ENCODE data around the gene CEP43.

The CEP43 gene

GRCh38 chr6:166996406-166996805 is 2.8 kb upstream of the CEP43 start:
- Histone ChIP-seq H3K36me3 (ENCODE audit: control insufficient read depth, insufficient read depth, low read length) (peaks cover 29% of the 10 kb centered on the region), H3K9me3 (ENCODE audit: control insufficient read depth, insufficient read depth, low read depth, low read length) (no peaks in the 10 kb centered on the region; the same call in 1 of the 2 replicates), H3K9ac (ENCODE audit: low read length) (no peak overlapping the region), H3K27ac (ENCODE audit: low read depth, low read length) (no peak overlapping the region), H3K4me3 (ENCODE audit: low read depth, low read length) (no peak overlapping the region), H3K4me1 (ENCODE audit: control insufficient read depth, insufficient read depth, low read length) (peaks cover 10% of the 10 kb centered on the region; the same call in 1 of the 2 replicates), H3K27me3 (ENCODE audit: control insufficient read depth, insufficient read depth, low read length) (no peaks in the 10 kb centered on the region)

GRCh38 chr6:166997348-166997747 is 1.8 kb upstream of the CEP43 start:
- Histone ChIP-seq H3K27me3 (ENCODE audit: control insufficient read depth, insufficient read depth, low read length) (no peaks in the 10 kb centered on the region), H3K9ac (ENCODE audit: low read length) (no peak overlapping the region), H3K36me3 (ENCODE audit: control insufficient read depth, insufficient read depth, low read length) (peaks cover 36% of the 10 kb centered on the region), H3K4me3 (ENCODE audit: low read depth, low read length) (peak overlapping the region; percentile 92), H3K9me3 (ENCODE audit: control insufficient read depth, insufficient read depth, low read depth, low read length) (no peaks in the 10 kb centered on the region; the same call in 1 of the 2 replicates), H3K27ac (ENCODE audit: low read depth, low read length) (no peak overlapping the region), H3K4me1 (ENCODE audit: control insufficient read depth, insufficient read depth, low read length) (peaks cover 10% of the 10 kb centered on the region; the same call in 1 of the 2 replicates)

- no peaks in the 10 kb centered on the region for H3K27me3 ChIP-seq (ENCODE audit: control insufficient read depth, insufficient read depth, low read length)
- H3K9ac ChIP-seq (ENCODE audit: low read length) = peak overlapping the region; percentile 24
- no peaks in the 10 kb centered on the region; the same call in 1 of the 2 replicates for H3K9me3 ChIP-seq (ENCODE audit: control insufficient read depth, insufficient read depth, low read depth, low read length)
- H3K36me3 ChIP-seq (ENCODE audit: control insufficient read depth, insufficient read depth, low read length) = peaks cover 35% of the 10 kb centered on the region
- peaks cover 10% of the 10 kb centered on the region; the same call in 1 of the 2 replicates for H3K4me1 ChIP-seq (ENCODE audit: control insufficient read depth, insufficient read depth, low read length)
- H3K27ac ChIP-seq (ENCODE audit: low read depth, low read length) = no peak overlapping the region
- peak overlapping the region; percentile 92 for H3K4me3 ChIP-seq (ENCODE audit: low read depth, low read length)
Measured at GRCh38 chr6:166997768-166998255, 1.4 kb upstream of the CEP43 start.

GRCh38 chr6:166998256-166999144 is 697 bp upstream of the CEP43 start:
- Histone ChIP-seq H3K9ac (ENCODE audit: low read length) (peak overlapping the region; percentile 80), H3K27me3 (ENCODE audit: control insufficient read depth, insufficient read depth, low read length) (no peaks in the 10 kb centered on the region), H3K36me3 (ENCODE audit: control insufficient read depth, insufficient read depth, low read length) (peaks cover 35% of the 10 kb centered on the region), H3K4me3 (ENCODE audit: low read depth, low read length) (peak overlapping the region; percentile 92), H3K4me1 (ENCODE audit: control insufficient read depth, insufficient read depth, low read length) (peaks cover 10% of the 10 kb centered on the region; the same call in 1 of the 2 replicates), H3K9me3 (ENCODE audit: control insufficient read depth, insufficient read depth, low read depth, low read length) (no peaks in the 10 kb centered on the region), H3K27ac (ENCODE audit: low read depth, low read length) (peak overlapping the region; percentile 84; the same call in 1 of the 2 replicates)

DNA sequence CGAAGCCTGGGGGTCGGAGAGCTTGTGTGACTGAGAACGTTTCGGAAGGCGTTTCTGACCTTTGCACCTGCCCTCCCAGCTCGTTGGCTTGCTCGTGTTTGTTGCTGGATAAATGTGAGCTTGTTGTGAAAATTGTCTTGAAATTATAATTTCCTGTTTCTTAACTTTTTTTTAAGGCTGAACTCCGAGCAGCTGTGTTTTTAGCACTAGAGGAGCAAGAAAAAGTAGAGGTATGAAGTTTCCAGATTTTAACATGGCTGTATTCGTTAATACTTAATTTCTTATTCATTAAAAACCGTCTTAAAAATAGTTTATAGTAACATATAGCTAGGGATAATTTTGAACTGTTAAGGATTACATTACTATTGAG is 672 bp downstream of the CEP43 start:
- peaks cover 42% of the 10 kb centered on the region for H3K36me3 ChIP-seq (ENCODE audit: control insufficient read depth, insufficient read depth, low read length)
- H3K4me3 ChIP-seq (ENCODE audit: low read depth, low read length) = peak overlapping the region; percentile 92
- peak overlapping the region; percentile 69 for H3K27ac ChIP-seq (ENCODE audit: low read depth, low read length)
- no peaks in the 10 kb centered on the region for H3K27me3 ChIP-seq (ENCODE audit: control insufficient read depth, insufficient read depth, low read length)
- no peaks in the 10 kb centered on the region for H3K9me3 ChIP-seq (ENCODE audit: control insufficient read depth, insufficient read depth, low read depth, low read length)
- peak overlapping the region; percentile 88 for H3K9ac ChIP-seq (ENCODE audit: low read length)
- H3K4me1 ChIP-seq (ENCODE audit: control insufficient read depth, insufficient read depth, low read length) = peaks cover 10% of the 10 kb centered on the region; the same call in 1 of the 2 replicates

DNA sequence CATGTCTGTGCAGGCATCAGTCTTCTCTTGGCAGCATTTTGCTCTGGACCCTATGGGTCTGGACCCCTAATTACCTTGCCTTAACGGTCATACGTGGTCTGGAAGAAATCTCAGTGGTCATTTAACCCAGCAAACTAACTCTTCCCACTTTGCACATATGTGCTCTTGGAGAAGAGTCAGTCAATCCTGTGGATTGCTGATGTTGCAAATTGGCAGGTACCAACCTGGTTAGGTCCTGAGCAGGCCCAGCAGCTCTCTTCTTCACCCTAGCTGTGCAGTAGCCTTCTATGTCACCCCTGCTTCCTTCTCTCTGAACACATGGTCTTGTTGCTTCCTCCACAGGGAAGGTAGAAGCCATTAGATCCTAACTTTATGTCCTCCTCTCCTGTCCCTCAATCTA is 1.6 kb downstream of the CEP43 start:
- H3K27ac ChIP-seq (ENCODE audit: low read depth, low read length) = no peak overlapping the region
- H3K4me3 ChIP-seq (ENCODE audit: low read depth, low read length) = peak overlapping the region; percentile 92
- peaks cover 10% of the 10 kb centered on the region; the same call in 1 of the 2 replicates for H3K4me1 ChIP-seq (ENCODE audit: control insufficient read depth, insufficient read depth, low read length)
- H3K9ac ChIP-seq (ENCODE audit: low read length) = no peak overlapping the region
- H3K27me3 ChIP-seq (ENCODE audit: control insufficient read depth, insufficient read depth, low read length) = no peaks in the 10 kb centered on the region
- H3K9me3 ChIP-seq (ENCODE audit: control insufficient read depth, insufficient read depth, low read depth, low read length) = no peaks in the 10 kb centered on the region
- H3K36me3 ChIP-seq (ENCODE audit: control insufficient read depth, insufficient read depth, low read length) = peaks cover 47% of the 10 kb centered on the region

- H3K4me1 ChIP-seq (ENCODE audit: control insufficient read depth, insufficient read depth, low read length) = peaks cover 4% of the 10 kb centered on the region; the same call in 1 of the 2 replicates
- H3K9me3 ChIP-seq (ENCODE audit: control insufficient read depth, insufficient read depth, low read depth, low read length) = no peaks in the 10 kb centered on the region
- no peak overlapping the region for H3K9ac ChIP-seq (ENCODE audit: low read length)
- no peak overlapping the region for H3K4me3 ChIP-seq (ENCODE audit: low read depth, low read length)
- H3K36me3 ChIP-seq (ENCODE audit: control insufficient read depth, insufficient read depth, low read length) = peaks cover 77% of the 10 kb centered on the region
- no peak overlapping the region for H3K27ac ChIP-seq (ENCODE audit: low read depth, low read length)
- no peaks in the 10 kb centered on the region for H3K27me3 ChIP-seq (ENCODE audit: control insufficient read depth, insufficient read depth, low read length)
Measured at GRCh38 chr6:167005350-167006159, 6.4 kb downstream of the CEP43 start.

DNA sequence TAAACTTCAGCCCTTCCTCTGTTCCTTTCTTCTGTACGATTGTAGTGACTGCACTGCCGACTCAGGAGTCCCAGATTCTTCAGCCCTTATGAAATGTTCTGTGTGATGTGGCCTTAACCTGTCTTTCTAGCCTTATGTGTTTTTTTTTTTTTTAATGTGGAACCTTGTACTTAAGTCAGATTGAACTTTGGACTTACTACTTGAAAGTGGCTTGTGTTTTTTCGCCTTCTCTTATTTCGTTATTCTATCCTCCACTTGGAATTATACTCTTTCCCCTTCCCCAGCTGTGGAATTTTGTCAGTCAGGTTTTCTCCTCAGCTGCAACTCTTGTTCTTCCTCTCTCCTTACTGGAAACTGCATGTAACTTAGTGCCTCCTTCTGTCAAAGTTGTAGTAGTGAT is 8.8 kb downstream of the CEP43 start:
- no peak overlapping the region for H3K27ac ChIP-seq (ENCODE audit: low read depth, low read length)
- no peak overlapping the region for H3K9ac ChIP-seq (ENCODE audit: low read length)
- peaks cover 81% of the 10 kb centered on the region for H3K36me3 ChIP-seq (ENCODE audit: control insufficient read depth, insufficient read depth, low read length)
- no peaks in the 10 kb centered on the region for H3K4me1 ChIP-seq (ENCODE audit: control insufficient read depth, insufficient read depth, low read length)
- no peaks in the 10 kb centered on the region for H3K9me3 ChIP-seq (ENCODE audit: control insufficient read depth, insufficient read depth, low read depth, low read length)
- no peaks in the 10 kb centered on the region for H3K27me3 ChIP-seq (ENCODE audit: control insufficient read depth, insufficient read depth, low read length)
- no peak overlapping the region for H3K4me3 ChIP-seq (ENCODE audit: low read depth, low read length)

- Histone ChIP-seq H3K4me1 (ENCODE audit: control insufficient read depth, insufficient read depth, low read length) (no peaks in the 10 kb centered on the region), H3K9ac (ENCODE audit: low read length) (no peak overlapping the region), H3K36me3 (ENCODE audit: control insufficient read depth, insufficient read depth, low read length) (peaks cover 76% of the 10 kb centered on the region), H3K27me3 (ENCODE audit: control insufficient read depth, insufficient read depth, low read length) (no peaks in the 10 kb centered on the region), H3K9me3 (ENCODE audit: control insufficient read depth, insufficient read depth, low read depth, low read length) (no peaks in the 10 kb centered on the region), H3K4me3 (ENCODE audit: low read depth, low read length) (no peak overlapping the region), H3K27ac (ENCODE audit: low read depth, low read length) (no peak overlapping the region)
Measured at GRCh38 chr6:167013067-167013466, 13.9 kb downstream of the CEP43 start.

- Histone ChIP-seq H3K4me3 (ENCODE audit: low read depth, low read length) (no peak overlapping the region), H3K4me1 (ENCODE audit: control insufficient read depth, insufficient read depth, low read length) (no peaks in the 10 kb centered on the region), H3K27ac (ENCODE audit: low read depth, low read length) (no peak overlapping the region), H3K9ac (ENCODE audit: low read length) (no peak overlapping the region), H3K9me3 (ENCODE audit: control insufficient read depth, insufficient read depth, low read depth, low read length) (no peaks in the 10 kb centered on the region), H3K36me3 (ENCODE audit: control insufficient read depth, insufficient read depth, low read length) (peaks cover 75% of the 10 kb centered on the region), H3K27me3 (ENCODE audit: control insufficient read depth, insufficient read depth, low read length) (no peaks in the 10 kb centered on the region)
Measured at GRCh38 chr6:167013946-167014345, 14.7 kb downstream of the CEP43 start.
